ENCODE data around the gene SNX32. TPM values are rescaled to one million over a fixed set of nuclear protein-coding genes. Genes with fewer than 3 reads are reported as not detected.

SNX32 gene
- total and polyA plus RNA-seq, 9 of the 15 experiments (the other 6 are each of a cell fraction or from before 2014, with no cell fraction given) = 0.03 TPM; not detected in 7

- Histone ChIP-seq H3K27ac (ENCODE audit: extremely low read depth, low read depth, low read length) (no peak within 1 kb of the TSS), H3K9me3 (replicated peaks; ENCODE audit: control insufficient read depth, insufficient read depth, low read depth, low read length) (no peaks in the 10 kb centered on the region), H3K36me3 (ENCODE audit: control insufficient read depth, insufficient read depth, low read length) (no peaks in the 10 kb centered on the region), H3K4me1 (replicated peaks in 1 of 2; ENCODE audit: control insufficient read depth in 2 of 2, insufficient read depth in 2 of 2, low read length in 2 of 2) (peaks cover 0 to 28% of the 10 kb centered on the region in 2 experiments; a peak in 2 of 5 replicates), H3K79me2 (ENCODE audit: control insufficient read depth, insufficient read depth, low read length) (no peaks in the 10 kb centered on the region), H2AFZ (ENCODE audit: low read depth, low read length) (no peak within 1 kb of the TSS), H3K9ac (ENCODE audit: insufficient read depth in 1 of 2, low read depth in 2 of 2, low read length in 2 of 2) (no peak within 1 kb of the TSS; a peak in 1 of 4 replicates), H3K4me3 (no peak within 1 kb of the TSS), H3K27me3 (ENCODE audit: control insufficient read depth in 2 of 2, insufficient read depth in 2 of 2, low read length in 2 of 2) (peaks cover 25 to 40% of the 10 kb centered on the region in 2 experiments; a peak in 4 of 5 replicates), H3K9me1 (ENCODE audit: control insufficient read depth, insufficient read depth, low read length) (no peaks in the 10 kb centered on the region), H3K4me2 (ENCODE audit: insufficient read depth, low read length) (no peak within 1 kb of the TSS), H4K20me1 (replicated peaks; ENCODE audit: control insufficient read depth, insufficient read depth, low read length) (peaks cover 12% of the 10 kb centered on the region; the same call in 1 of the 2 replicates)
- no TSS peak for BruUV-seq (replicated peaks)
- no peak for DNase-seq (ENCODE audit: extremely low read depth in 1 of 4, low spot score in 3 of 4)
- ATAC-seq = no peak
- WGBS (ENCODE audit: insufficient coverage, low coverage, missing lambda C conversion rate) = 88% methylated on average over 37 of the region's 112 CpGs
- in situ Hi-C loops (cut with MboI) (no loop called here), intact Hi-C loops (cut with micrococcal nuclease) (loop anchor here (10.0 kb wide), 1 partner anchor 198 kb away; no protein-coding TSS in a partner anchor)
- ChIA-PET CTCF (ENCODE audit: low intra/inter-chr PET ratio) (no interaction called here), POLR2A (interaction anchor here (0.6 to 1.3 kb wide), 2 partner anchors 59 to 184 kb away, joined by 3 read pairs; no protein-coding TSS in a partner anchor)
- FAIRE-seq = no peak
- TF ChIP-seq PHB2 (IDR thresholded peaks at IDR 0.05; ENCODE audit: low read depth) (no peak), CBFA2T2 (conservative IDR thresholded peaks at IDR 0.05) (no peak), ZNF639 (CRISPR knock-in tag; conservative IDR thresholded peaks at IDR 0.05 in 1 of 2, IDR thresholded peaks at IDR 0.05 in 1 of 2) (no peak), TFAM (CRISPR knock-in tag; conservative IDR thresholded peaks at IDR 0.05) (no peak), E4F1 (CRISPR knock-in tag; IDR thresholded peaks at IDR 0.05; ENCODE audit: borderline replicate concordance) (no peak), PPARD (CRISPR knock-in tag; IDR thresholded peaks at IDR 0.05) (no peak), NFE2 (IDR thresholded peaks at IDR 0.05; ENCODE audit: low read depth) (no peak), MAFK (IDR thresholded peaks at IDR 0.05; ENCODE audit: low read length) (no peak), MED1 (CRISPR knock-in tag; IDR thresholded peaks at IDR 0.05; ENCODE audit: borderline replicate concordance) (no peak), ZBTB33 (CRISPR knock-in tag; IDR thresholded peaks at IDR 0.05) (no peak), MYNN (IDR thresholded peaks at IDR 0.05) (no peak), MYNN (CRISPR knock-in tag; IDR thresholded peaks at IDR 0.05) (no peak), ARID3B (CRISPR knock-in tag; IDR thresholded peaks at IDR 0.05; ENCODE audit: borderline replicate concordance) (no peak), TARDBP (IDR thresholded peaks at IDR 0.05) (no peak)
These were observed 46.8 kb upstream of the SNX32 start, which contains the start of gene OVOL1 for GRCh38 chr11:65786786-65787636. TSS of gene OVOL1 (plus strand) at chr11:65787063. CDS start at chr11:65787374, 311 bp downstream.
